OCI-LY7 (cell line): ENCODE data around the gene PML. TPM values are rescaled to one million over a fixed set of nuclear protein-coding genes. Genes with fewer than 3 reads are reported as not detected.

Source experiments
- BruUV-seq: library from RNA; stranded (reverse); fragments of 400-500 nt; replicated peaks from 2 replicates; lab custom pipeline; 2021; lab: Mats Ljungman, UMichigan
- CTCF ChIA-PET: fragments of 300-600 bp; sonication (Branson Sonifier 250); formaldehyde crosslinking; loops from one replicate; lab custom pipeline; 2022; ENCODE audit warnings: antibody characterized with exemption; ENCODE audit not compliant: unreplicated experiment; lab: Charles Lee
- POLR2A ChIA-PET: fragments of 300-600 bp; sonication (Branson Sonifier 250); formaldehyde crosslinking; loops from one replicate; lab custom pipeline; 2022; ENCODE audit warnings: antibody characterized with exemption; lab: Charles Lee
- DNase-seq: peaks from one replicate; pipeline ENCODE4 v3.0.0-alpha.2; 2015; ENCODE audit warnings: low spot score
- H2AFZ ChIP-seq: fragments of 200-600 bp; sonication (generic), shearing (Covaris generic); 2 replicates; pipeline ENCODE4 v1.6.1; 2014; ENCODE audit warnings: mild to moderate bottlenecking, antibody characterized with exemption, low read length, moderate library complexity
- H3K27ac ChIP-seq: fragments of 200-600 bp; sonication (generic); 2 replicates; pipeline ENCODE4 v1.5.1; 2014; ENCODE audit warnings: mixed run types, low read depth, mild to moderate bottlenecking, moderate library complexity, low read length, inconsistent platforms; ENCODE audit not compliant: poor library complexity, severe bottlenecking
- H3K36me3 ChIP-seq: fragments of 200-600 bp; sonication (generic); 2 replicates; pipeline ENCODE4 v1.6.1; 2014; ENCODE audit warnings: mild to moderate bottlenecking, antibody characterized with exemption, low read length, moderate library complexity, mixed read lengths; ENCODE audit not compliant: insufficient read depth
- H3K4me1 ChIP-seq: fragments of 200-600 bp; sonication (generic); 2 replicates; pipeline ENCODE4 v1.5.1; 2014; ENCODE audit warnings: mild to moderate bottlenecking, low read length; ENCODE audit not compliant: insufficient read depth, poor library complexity, severe bottlenecking
- H3K4me2 ChIP-seq: fragments of 200-600 bp; sonication (generic); 2 replicates; pipeline ENCODE4 v1.6.1; 2014; ENCODE audit warnings: mild to moderate bottlenecking, low read length
- H3K4me3 ChIP-seq: fragments of 200-600 bp; sonication (generic); 2 replicates; pipeline ENCODE4 v1.5.1; 2014; ENCODE audit warnings: mild to moderate bottlenecking, low read depth, low read length; ENCODE audit not compliant: poor library complexity, severe bottlenecking
- H3K79me2 ChIP-seq: fragments of 200-600 bp; sonication (generic); 2 replicates; pipeline ENCODE4 v1.6.1; 2016; ENCODE audit warnings: low read depth, mild to moderate bottlenecking, low read length, moderate library complexity, mixed read lengths; ENCODE audit not compliant: insufficient read depth
- H3K9me2 ChIP-seq: fragments of 200-600 bp; sonication (generic); 2 replicates; pipeline ENCODE4 v1.6.1; 2016; ENCODE audit warnings: mild to moderate bottlenecking, low read length, mixed read lengths; ENCODE audit not compliant: insufficient read depth
- H3K9me3 ChIP-seq: fragments of 200-600 bp; sonication (generic); 2 replicates; pipeline ENCODE4 v1.6.1; 2014; ENCODE audit warnings: mild to moderate bottlenecking, mixed run types, low read length, mixed read lengths
- H4K20me1 ChIP-seq: fragments of 200-600 bp; sonication (generic); 2 replicates; pipeline ENCODE4 v1.6.1; 2014; ENCODE audit warnings: mild to moderate bottlenecking, antibody characterized with exemption, low read length, moderate library complexity, mixed read lengths; ENCODE audit not compliant: insufficient read depth
- CTCF ChIP-seq: fragments of 200-600 bp; sonication (generic); conservative IDR thresholded peaks from 2 replicates; pipeline ENCODE4 v1.5.1; 2014; ENCODE audit warnings: mild to moderate bottlenecking, antibody characterized with exemption, low read length, moderate library complexity, mixed read lengths
- EZH2phosphoT487 ChIP-seq: fragments of 200-600 bp; sonication (generic); IDR thresholded peaks from 2 replicates; pipeline ENCODE4 v1.6.1; 2018; ENCODE audit warnings: low read depth, borderline replicate concordance, mild to moderate bottlenecking, mixed run types, antibody characterized with exemption, low read length, moderate library complexity, mixed read lengths
- intact Hi-C: fragments of 100-400 bp; cut with micrococcal nuclease; formaldehyde crosslinking; loops from one replicate; pipeline ENCODE4 v1.10.0; 2022; ENCODE audit not compliant: unreplicated experiment
- total RNA-seq, 2 experiments: library from RNA; depleted of rRNA in 1 of 2; stranded (reverse); fragments of >200 nt in 1 of 2; shearing (Covaris generic) in 1 of 2; gene quantifications; 2 replicates each; pipeline ENCODE4 v1.2.3, GENCODE V29; 2014 to 2022

PML gene
- total RNA-seq, 2 experiments from 2014 or later: 16.9 to 26.1 TPM

GRCh38 chr15:74041777-74042435 is 47.4 kb downstream of the PML start:
- intact Hi-C loops: no loop called here
- POLR2A ChIA-PET: no interaction called here
- no peak for DNase-seq

GRCh38 chr15:74042603-74043424 is 48.3 kb downstream of the PML start:
- Histone ChIP-seq H4K20me1 (no peaks in the 10 kb centered on the region), H3K36me3 (no peaks in the 10 kb centered on the region), H3K4me2 (no peak overlapping the region), H3K79me2 (no peaks in the 10 kb centered on the region), H3K27ac (no peak overlapping the region), H3K9me3 (no peaks in the 10 kb centered on the region), H3K4me3 (no peak overlapping the region), H3K4me1 (no peaks in the 10 kb centered on the region), H2AFZ (no peak overlapping the region), H3K9me2 (no peaks in the 10 kb centered on the region)
- no peak for DNase-seq
- BruUV-seq: no TSS peak
- intact Hi-C loops: no loop called here
- TF ChIP-seq CTCF (no peak), EZH2phosphoT487 (no peak)
- ChIA-PET CTCF (no interaction called here), POLR2A (no interaction called here)

More at GRCh38 chr15:74041777-74042435, 47.4 kb downstream of the PML start:
- CTCF ChIA-PET: no interaction called here
- no peak for TF ChIP-seq CTCF
- no peaks in the 10 kb centered on the region for H3K4me1 ChIP-seq
- no peaks in the 10 kb centered on the region for H3K79me2 ChIP-seq
- no peaks in the 10 kb centered on the region for H3K9me3 ChIP-seq
- H3K4me2 ChIP-seq: no peak overlapping the region
- no peak overlapping the region for H3K27ac ChIP-seq
- no peak overlapping the region for H2AFZ ChIP-seq
- H4K20me1 ChIP-seq: no peaks in the 10 kb centered on the region
- no TSS peak for BruUV-seq
- no peaks in the 10 kb centered on the region for H3K9me2 ChIP-seq
- H3K36me3 ChIP-seq: no peaks in the 10 kb centered on the region
- H3K4me3 ChIP-seq: no peak overlapping the region
